ENCODE results near the gene LRRFIP1.
"Not testable (repeated sequence)": the region's sequence is repeated elsewhere in the genome, so short reads cannot be mapped to it uniquely, and the experiment has no call there.

DNA sequence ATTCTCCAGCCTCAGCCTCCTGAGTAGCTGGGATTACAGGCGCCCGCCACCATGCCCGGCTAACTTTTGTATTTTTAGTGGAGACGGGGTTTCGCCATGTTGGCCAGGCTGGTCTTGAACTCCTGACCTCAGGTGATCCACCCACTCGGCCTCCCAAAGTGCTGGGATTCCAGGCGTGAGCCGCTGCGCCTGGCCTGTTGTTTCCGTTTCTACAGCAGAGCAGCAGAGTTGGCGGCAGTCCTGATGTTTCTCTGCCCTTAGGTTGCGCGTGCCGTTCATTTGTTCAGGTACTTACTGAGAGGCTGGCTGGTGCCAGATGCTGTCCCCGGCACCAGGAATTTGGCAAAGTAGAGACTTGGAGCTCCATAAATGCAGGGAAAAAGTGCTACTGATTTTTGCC is 123.1 kb downstream of the LRRFIP1 start:
- TF ChIP-seq, protein P1, sequence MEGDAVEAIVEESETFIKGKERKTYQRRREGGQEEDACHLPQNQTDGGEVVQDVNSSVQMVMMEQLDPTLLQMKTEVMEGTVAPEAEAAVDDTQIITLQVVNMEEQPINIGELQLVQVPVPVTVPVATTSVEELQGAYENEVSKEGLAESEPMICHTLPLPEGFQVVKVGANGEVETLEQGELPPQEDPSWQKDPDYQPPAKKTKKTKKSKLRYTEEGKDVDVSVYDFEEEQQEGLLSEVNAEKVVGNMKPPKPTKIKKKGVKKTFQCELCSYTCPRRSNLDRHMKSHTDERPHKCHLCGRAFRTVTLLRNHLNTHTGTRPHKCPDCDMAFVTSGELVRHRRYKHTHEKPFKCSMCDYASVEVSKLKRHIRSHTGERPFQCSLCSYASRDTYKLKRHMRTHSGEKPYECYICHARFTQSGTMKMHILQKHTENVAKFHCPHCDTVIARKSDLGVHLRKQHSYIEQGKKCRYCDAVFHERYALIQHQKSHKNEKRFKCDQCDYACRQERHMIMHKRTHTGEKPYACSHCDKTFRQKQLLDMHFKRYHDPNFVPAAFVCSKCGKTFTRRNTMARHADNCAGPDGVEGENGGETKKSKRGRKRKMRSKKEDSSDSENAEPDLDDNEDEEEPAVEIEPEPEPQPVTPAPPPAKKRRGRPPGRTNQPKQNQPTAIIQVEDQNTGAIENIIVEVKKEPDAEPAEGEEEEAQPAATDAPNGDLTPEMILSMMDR (IDR thresholded peaks at IDR 0.05; ENCODE audit: low read depth, low read length, poor library complexity, severe bottlenecking): not testable (repeated sequence)
- TF ChIP-seq EZH2phosphoT487 (IDR thresholded peaks at IDR 0.05; ENCODE audit: borderline replicate concordance, low read length): not testable (repeated sequence)
